Skeletal muscle tissue (tissue), 4 donors: ENCODE results near the gene GAS2L3. TPM values are rescaled to one million over a fixed set of nuclear protein-coding genes. Genes with fewer than 3 reads are reported as not detected.
"Not testable (repeated sequence)": the region's sequence is repeated elsewhere in the genome, so short reads cannot be mapped to it uniquely, and the experiment has no call there.

ENCODE experiments used
- H3K27ac ChIP-seq: one replicate; pipeline ENCODE4 v1.7.0; 2013; ENCODE audit warnings: mild to moderate bottlenecking, low read depth, low read length, inconsistent platforms
- H3K27me3 ChIP-seq, 3 donors: one replicate each; pipeline ENCODE4 v1.7.0; 2013; ENCODE audit warnings: low read length in 3 of 3; ENCODE audit not compliant: control insufficient read depth in 3 of 3, insufficient read depth in 3 of 3
- H3K36me3 ChIP-seq, 3 donors: one replicate each; pipeline ENCODE4 v1.7.0; 2013; ENCODE audit warnings: low read length in 3 of 3; ENCODE audit not compliant: control insufficient read depth in 3 of 3, insufficient read depth in 3 of 3
- H3K4me1 ChIP-seq, 3 donors: one replicate each; pipeline ENCODE4 v1.7.0; 2013; ENCODE audit warnings: low read length in 3 of 3, mild to moderate bottlenecking in 3 of 3; ENCODE audit not compliant: control insufficient read depth in 3 of 3, insufficient read depth in 3 of 3
- H3K4me3 ChIP-seq, 3 donors: one replicate each; pipeline ENCODE4 v1.7.0; 2013; ENCODE audit warnings: low read length in 3 of 3
- H3K9ac ChIP-seq, 3 donors: one replicate each; pipeline ENCODE4 v1.7.0; 2013; ENCODE audit warnings: low read length in 3 of 3, mild to moderate bottlenecking in 3 of 3, moderate library complexity in 2 of 3, low read depth in 1 of 3
- H3K9me3 ChIP-seq, 3 donors: one replicate each; pipeline ENCODE4 v1.7.0; 2013; ENCODE audit warnings: low read length in 3 of 3; ENCODE audit not compliant: control insufficient read depth in 3 of 3
- total RNA-seq: library from RNA; depleted of rRNA; stranded (reverse); fragments of >200 nt; gene quantifications from one replicate; pipeline ENCODE4 v1.2.3, GENCODE V29; 2014
- donor health status: Osteomylitis.

The GAS2L3 gene
- total RNA-seq, 1 donor from 2014 or later: 19.3 TPM

DNA sequence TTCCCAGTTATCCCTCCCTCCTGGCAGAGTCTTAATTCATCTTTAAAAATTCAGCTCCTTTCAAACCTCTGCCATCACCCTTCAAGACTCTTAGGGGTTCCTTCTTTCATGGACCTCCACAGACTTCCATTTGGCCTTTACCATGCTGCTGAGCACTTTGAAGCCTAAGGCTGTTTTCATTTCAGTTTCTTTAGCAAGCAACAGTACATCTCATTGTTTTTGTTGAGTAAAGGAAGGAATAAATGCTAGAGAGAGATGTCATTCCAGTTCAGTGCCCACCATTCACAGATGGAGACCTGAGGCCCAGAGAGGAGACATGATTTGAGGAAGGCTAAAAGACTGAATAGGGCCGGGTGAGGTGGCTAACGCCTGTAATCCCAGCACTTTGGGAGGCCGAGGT, 1.3 kb upstream of the GAS2L3 start:
- no peaks in the 10 kb centered on the region for H3K36me3 ChIP-seq
- no peak overlapping the region for H3K4me3 ChIP-seq
- H3K4me1 ChIP-seq: peaks cover 13 to 16% (median 15%) of the 10 kb centered on the region in 3 donors
- no peaks in the 10 kb centered on the region for H3K9me3 ChIP-seq
- H3K9ac ChIP-seq: no peak overlapping the region
- H3K27ac ChIP-seq: no peak overlapping the region
- peaks cover 0 to 4% (median 0%) of the 10 kb centered on the region in 3 donors for H3K27me3 ChIP-seq

DNA sequence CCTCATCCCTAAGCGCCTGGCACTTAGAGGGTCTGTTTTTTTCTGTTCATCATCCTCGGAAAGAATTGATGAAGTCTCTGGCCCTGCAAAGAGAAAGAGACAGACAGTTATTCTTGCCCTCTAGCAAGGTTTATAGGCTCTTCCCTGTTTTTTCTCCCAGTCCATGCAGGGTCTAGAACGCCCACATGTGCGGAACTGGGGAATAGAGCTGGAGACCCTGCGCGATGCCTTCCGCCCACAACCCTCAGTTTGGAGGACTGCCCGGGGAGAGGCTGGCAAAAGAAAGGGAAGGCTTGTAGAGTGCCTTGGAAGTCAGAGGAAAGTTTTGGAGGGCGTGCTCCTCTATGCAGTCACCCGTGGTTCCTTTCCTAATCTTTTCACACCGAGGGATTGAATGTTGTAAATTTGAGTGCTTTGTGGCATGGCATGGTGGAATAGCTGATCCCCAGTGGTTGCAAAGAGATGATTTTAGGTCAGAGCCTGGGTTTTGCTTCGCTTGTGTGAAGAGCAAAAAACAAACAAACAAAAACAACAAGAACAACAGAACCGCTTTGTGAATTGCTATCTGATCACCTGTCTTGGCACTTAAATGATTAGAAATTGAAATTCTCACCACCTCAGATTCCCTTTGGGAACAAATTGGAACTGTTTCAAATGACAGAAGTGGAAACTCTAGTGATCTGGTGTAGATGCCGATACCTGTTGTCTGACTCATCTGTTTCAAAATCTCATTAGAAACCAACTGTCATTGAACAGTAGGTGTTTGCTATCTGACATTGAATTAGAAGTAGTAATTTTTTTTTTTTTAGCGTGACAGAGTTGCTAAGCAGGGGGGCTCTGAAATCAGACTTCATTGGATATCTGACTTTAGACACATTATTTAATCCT, 947 bp downstream of the GAS2L3 start:
- no peaks in the 10 kb centered on the region for H3K36me3 ChIP-seq
- peak overlapping the region; percentile 73 to 81 (median 75) for H3K4me3 ChIP-seq
- peaks cover 13 to 16% (median 15%) of the 10 kb centered on the region in 3 donors for H3K4me1 ChIP-seq
- peak overlapping the region; percentile 46 for H3K27ac ChIP-seq
- H3K9me3 ChIP-seq: no peaks in the 10 kb centered on the region
- H3K27me3 ChIP-seq: peaks cover 0 to 4% (median 0%) of the 10 kb centered on the region in 3 donors
- H3K9ac ChIP-seq: peak overlapping the region; percentile 68 to 74 (median 72)

DNA sequence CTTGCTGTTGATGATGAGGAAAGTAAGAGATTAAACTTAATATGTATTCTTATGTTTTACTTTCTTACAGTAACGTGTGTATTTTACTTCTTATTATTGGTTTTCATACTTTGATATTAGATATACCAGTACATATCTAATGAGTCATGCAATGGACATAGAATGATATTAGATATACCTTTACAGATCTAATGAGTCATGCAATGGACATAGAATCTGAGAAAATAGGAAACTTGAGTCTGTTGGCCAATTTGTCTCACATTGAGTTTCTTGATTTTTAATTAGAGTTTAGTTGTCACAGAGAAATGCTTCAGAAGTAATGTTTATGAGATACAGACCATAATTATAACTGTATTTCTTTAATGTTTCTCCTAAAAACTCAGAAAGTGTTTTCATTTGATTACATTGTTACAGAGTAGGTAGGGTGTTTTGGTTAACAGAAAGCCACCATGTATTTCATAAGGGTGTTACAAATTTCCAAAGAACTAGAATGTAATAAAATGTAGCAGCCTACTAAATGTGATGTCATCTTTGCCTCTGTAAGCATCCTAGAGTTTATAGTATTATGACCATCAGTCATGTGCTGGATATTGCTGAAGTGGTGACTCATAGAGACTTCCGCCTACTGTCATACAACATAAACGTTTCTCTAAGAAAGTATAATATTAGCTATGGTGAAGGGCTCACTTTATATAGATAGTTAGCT, 3.0 kb downstream of the GAS2L3 start:
- no peaks in the 10 kb centered on the region for H3K36me3 ChIP-seq
- peaks cover 13 to 16% (median 15%) of the 10 kb centered on the region in 3 donors for H3K4me1 ChIP-seq
- peaks cover 0 to 4% (median 0%) of the 10 kb centered on the region in 3 donors for H3K27me3 ChIP-seq
- no peak overlapping the region for H3K9ac ChIP-seq
- no peak overlapping the region for H3K4me3 ChIP-seq
- no peaks in the 10 kb centered on the region for H3K9me3 ChIP-seq
- H3K27ac ChIP-seq: no peak overlapping the region

DNA sequence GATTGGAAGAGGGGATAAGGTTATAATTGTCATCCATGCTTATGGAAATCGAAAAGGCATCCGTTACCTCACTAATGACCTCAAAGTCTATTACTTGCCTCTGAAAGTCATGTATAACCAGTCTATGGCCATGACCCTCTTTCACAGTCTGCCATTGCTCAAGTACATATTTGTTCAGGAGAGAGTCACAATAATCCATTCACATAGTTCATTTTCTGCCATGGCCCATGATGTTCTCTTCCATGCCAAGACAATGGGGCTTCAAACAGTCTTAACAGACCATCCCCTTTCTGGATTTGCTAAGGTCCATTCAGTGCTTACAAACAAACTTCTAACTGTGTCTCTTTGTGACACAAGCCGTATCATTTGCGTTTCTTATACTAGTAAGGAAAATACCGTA, 5.4 kb downstream of the GAS2L3 start:
- no peaks in the 10 kb centered on the region for H3K36me3 ChIP-seq
- H3K27me3 ChIP-seq: peaks cover 0 to 4% (median 0%) of the 10 kb centered on the region in 3 donors
- no peaks in the 10 kb centered on the region for H3K9me3 ChIP-seq
- H3K9ac ChIP-seq: no peak overlapping the region
- no peak overlapping the region for H3K4me3 ChIP-seq
- no peak overlapping the region for H3K27ac ChIP-seq
- peaks cover 8 to 9% (median 8%) of the 10 kb centered on the region in 3 donors for H3K4me1 ChIP-seq

DNA sequence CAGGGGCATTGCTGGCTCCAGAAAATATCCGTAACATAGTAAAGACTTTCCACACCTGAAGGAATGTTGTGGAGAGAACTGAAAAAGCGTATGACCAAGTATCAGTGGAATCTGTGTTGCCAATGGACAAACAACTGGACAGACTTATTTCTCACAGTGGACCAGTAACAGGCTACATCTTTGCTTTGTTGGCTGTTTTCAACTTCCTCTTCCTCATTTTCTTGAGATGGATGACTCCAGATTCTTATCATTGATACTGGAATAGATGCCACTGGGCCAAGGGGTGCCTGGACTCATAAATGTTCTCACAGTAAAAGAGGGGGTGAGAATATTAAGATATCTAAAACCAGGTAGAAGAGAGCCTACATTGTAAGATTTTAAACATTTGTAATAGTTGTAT, 6.4 kb downstream of the GAS2L3 start:
- Histone ChIP-seq H3K27me3 (no peaks in the 10 kb centered on the region), H3K27ac (no peak overlapping the region), H3K4me3 (no peak overlapping the region), H3K9ac (no peak overlapping the region), H3K4me1 (no peaks in the 10 kb centered on the region), H3K36me3 (no peaks in the 10 kb centered on the region), H3K9me3 (no peaks in the 10 kb centered on the region)

DNA sequence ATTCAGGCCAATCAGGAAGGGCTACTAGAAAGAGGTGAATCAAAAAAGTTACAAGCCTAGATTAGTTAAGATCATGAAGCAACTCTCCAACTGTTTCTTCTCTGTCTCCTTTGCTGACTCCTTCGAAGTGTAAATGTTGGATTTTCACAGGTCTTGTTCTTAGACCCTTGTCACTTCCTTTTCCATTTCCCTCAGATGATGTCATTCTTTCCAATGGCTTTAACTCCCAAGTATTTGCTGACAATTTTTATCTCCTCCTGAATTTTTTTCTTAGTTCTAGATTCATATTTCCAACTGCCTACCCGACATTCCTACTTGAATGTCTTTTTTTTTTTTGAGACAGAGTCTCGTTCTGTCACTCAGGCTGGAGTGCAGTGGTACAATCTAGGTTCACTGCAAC, 10.8 kb downstream of the GAS2L3 start:
- no peak overlapping the region for H3K27ac ChIP-seq

DNA sequence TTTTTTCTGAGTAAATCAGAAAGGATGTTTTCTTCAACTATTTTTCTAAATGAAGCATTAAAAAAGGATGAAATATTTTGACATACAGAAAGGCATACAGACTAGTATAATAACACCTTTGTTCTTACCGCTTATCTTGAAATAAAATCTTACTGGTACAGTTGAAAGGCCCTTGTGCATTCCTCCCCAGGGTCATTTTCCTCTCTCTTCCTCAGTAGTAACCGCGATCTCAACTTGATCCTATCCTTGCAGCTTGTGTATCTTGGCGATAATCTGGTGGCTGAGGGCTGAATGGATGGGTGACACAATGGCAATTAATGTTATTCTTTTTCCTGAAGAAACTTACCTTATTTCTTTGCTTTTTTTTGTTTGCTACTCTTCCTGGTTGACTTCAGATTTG, 18.5 kb downstream of the GAS2L3 start:
- no peak overlapping the region for H3K9ac ChIP-seq
- H3K4me3 ChIP-seq: no peak overlapping the region
- H3K36me3 ChIP-seq: no peaks in the 10 kb centered on the region
- H3K4me1 ChIP-seq: no peaks in the 10 kb centered on the region
- no peaks in the 10 kb centered on the region for H3K27me3 ChIP-seq
- H3K27ac ChIP-seq: no peak overlapping the region
- H3K9me3 ChIP-seq: no peaks in the 10 kb centered on the region

More for the DNA sequence above, 10.8 kb downstream of the GAS2L3 start:
- no peaks in the 10 kb centered on the region for H3K36me3 ChIP-seq
- H3K9ac ChIP-seq: no peak overlapping the region
- H3K9me3 ChIP-seq: no peaks in the 10 kb centered on the region
- no peaks in the 10 kb centered on the region for H3K27me3 ChIP-seq
- H3K4me3 ChIP-seq: no peak overlapping the region
- no peaks in the 10 kb centered on the region for H3K4me1 ChIP-seq

DNA sequence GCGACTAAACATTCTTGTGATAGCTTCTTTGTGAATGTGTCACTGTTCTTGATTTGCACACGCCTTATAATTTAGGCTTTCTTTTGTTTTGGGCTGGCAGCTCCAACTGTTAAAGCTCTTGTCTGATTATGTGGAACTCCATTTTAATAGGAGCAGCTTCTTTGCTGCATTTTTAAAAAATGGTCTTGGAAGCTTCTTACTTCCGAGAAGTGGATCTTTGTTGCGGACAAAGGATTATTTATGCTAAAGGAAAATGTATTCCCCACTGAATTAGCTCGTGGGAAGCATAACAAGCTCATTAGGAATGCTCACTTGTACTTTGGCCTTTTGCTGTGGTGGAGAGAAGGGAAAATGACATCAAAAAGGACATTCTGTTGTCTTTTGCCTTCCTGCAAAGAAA, 20.0 kb downstream of the GAS2L3 start:
- H3K4me3 ChIP-seq: no peak overlapping the region
- H3K27me3 ChIP-seq: no peaks in the 10 kb centered on the region
- H3K9ac ChIP-seq: no peak overlapping the region
- no peaks in the 10 kb centered on the region for H3K9me3 ChIP-seq
- H3K4me1 ChIP-seq: no peaks in the 10 kb centered on the region
- no peaks in the 10 kb centered on the region for H3K36me3 ChIP-seq
- H3K27ac ChIP-seq: no peak overlapping the region

DNA sequence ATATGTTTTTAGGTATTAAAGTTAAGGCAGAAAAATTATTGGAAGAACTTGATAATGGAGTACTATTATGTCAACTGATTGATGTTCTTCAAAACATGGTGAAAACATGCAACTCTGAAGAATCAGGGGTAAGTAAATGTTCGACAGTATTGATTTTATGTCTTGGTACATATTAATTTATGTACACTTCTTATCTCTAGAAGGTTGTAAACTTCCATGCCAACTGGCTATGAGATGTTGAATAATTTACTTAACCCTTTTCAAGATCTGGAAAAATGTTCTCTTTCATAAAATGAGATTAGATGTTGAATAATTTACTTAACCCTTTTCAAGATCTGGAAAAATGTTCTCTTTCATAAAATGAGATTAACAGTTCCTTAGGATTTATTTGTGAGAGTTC, 28.1 kb downstream of the GAS2L3 start:
- no peaks in the 10 kb centered on the region for H3K4me1 ChIP-seq
- H3K9ac ChIP-seq: no peak overlapping the region
- H3K36me3 ChIP-seq: no peaks in the 10 kb centered on the region
- H3K4me3 ChIP-seq: no peak overlapping the region
- no peaks in the 10 kb centered on the region for H3K27me3 ChIP-seq
- no peaks in the 10 kb centered on the region for H3K9me3 ChIP-seq
- H3K27ac ChIP-seq: no peak overlapping the region

DNA sequence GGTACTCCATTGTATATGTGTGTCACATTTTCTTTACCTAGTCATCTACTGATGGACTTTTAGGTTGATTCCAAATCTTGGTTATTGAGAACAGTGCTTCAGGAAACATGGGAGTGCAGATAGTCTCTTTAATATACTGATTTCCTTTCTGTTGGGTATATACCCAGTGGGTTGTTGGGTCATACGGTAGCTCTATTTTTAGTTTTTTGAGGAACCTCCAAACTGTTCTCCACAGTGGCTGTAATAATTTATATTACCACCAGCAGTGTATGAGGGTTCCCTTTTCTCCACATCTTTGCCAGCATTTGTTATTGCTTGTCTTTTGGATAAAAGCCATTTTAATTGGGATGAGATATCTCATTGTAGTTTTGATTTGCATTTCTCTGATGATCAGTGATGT, 29.5 kb downstream of the GAS2L3 start:
- not testable (repeated sequence) for H3K9ac ChIP-seq, H3K36me3 ChIP-seq, H3K27me3 ChIP-seq, H3K4me3 ChIP-seq, H3K27ac ChIP-seq, H3K4me1 ChIP-seq, H3K9me3 ChIP-seq
